GM19468 (cell line): ENCODE measurements around the gene LETMD1.
"Not testable (repeated sequence)": the region's sequence is repeated elsewhere in the genome, so short reads cannot be mapped to it uniquely, and the experiment has no call there.

Source experiments
- ATAC-seq: cut with Tn5 transposase; IDR thresholded peaks from one replicate; pipeline ENCODE4 v1.9.1; 2021; ENCODE audit warnings: mild to moderate bottlenecking, moderate library complexity, moderate number of reproducible peaks; ENCODE audit not compliant: unreplicated experiment; ENCODE audit errors: extremely low read depth

The LETMD1 gene, protein sequence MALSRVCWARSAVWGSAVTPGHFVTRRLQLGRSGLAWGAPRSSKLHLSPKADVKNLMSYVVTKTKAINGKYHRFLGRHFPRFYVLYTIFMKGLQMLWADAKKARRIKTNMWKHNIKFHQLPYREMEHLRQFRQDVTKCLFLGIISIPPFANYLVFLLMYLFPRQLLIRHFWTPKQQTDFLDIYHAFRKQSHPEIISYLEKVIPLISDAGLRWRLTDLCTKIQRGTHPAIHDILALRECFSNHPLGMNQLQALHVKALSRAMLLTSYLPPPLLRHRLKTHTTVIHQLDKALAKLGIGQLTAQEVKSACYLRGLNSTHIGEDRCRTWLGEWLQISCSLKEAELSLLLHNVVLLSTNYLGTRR

DNA sequence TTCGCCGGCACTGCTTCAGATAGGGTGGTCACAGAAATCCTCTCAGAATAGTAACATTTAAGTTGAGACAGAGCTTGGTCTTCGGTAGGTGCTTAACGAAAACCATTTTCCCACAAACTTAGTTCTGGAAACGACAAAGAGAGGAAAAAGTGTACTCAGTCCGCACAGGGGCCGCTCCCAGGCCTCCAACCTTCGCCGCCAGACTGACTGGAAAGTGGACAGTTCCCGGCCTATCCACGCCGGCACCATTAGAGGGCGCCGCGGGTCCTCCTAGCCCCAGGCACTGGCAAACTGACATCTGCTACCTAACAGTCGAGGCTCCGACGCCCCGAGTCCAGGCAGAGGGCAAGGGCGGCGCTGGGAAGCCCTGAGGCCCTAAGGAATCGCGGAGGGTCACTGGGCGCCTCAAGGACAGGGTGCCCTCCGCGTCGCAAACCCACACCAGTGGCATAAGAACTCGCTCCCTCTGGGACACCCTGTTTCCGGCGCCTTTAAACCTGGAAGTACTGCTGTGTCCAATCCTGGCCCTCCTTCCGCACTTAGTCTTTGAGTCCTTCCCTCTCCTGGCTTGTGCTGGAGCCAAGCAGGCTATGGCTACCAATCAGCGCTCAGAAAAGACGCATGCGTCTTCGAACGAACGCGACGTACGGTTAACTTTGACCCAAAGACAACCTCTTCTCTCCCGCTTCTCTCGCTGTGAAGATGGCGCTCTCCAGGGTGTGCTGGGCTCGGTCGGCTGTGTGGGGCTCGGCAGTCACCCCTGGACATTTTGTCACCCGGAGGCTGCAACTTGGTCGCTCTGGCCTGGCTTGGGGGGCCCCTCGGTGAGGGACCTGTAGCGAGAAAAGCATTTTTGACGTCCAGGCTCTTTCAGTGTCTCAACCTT, at the start of gene LETMD1:
TSS of gene LETMD1 (plus strand) at position 673 of the 886 bp plus-strand sequence. CDS start at position 703, 30 bp downstream.
- ATAC-seq, result peak; percentile 93

DNA sequence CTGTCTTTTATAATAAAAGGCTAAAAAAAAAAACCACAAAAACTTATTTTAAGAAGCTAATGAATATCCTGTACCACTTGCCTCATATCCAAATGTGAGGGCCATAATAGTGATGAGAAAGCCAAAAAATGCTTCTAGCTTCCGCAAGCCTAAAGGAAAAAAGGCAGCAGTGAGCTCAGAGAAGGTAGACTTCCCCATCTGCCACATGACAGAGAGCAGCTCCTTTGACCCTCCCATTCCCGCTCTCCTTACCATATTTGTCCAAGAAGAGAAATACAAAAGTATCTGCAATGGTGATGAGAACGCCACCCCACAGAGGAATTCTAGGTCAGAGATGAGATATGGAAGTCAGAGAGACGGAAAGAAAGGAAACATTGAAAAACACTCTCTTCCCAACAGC, 49.0 kb upstream of the LETMD1 start:
- no peak for ATAC-seq

DNA sequence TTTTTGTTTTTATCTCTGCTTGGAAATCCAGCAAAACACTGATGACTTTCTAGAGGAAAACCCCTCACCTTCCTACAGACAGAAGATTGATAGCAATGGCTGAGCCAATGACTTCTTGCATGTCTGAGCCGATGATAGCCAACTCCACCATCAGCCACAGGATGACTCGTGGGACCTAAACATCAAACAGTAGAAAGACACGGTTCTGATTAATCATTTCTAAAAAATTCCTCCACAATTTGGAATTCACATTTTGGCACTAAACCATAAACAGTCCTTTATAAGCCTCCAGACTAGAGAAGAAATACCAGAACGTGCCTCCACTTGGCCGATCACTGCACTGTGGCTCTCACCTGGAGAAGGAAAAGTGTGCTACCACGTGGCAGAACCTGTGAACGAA, 47.9 kb upstream of the LETMD1 start:
- no peak for ATAC-seq

DNA sequence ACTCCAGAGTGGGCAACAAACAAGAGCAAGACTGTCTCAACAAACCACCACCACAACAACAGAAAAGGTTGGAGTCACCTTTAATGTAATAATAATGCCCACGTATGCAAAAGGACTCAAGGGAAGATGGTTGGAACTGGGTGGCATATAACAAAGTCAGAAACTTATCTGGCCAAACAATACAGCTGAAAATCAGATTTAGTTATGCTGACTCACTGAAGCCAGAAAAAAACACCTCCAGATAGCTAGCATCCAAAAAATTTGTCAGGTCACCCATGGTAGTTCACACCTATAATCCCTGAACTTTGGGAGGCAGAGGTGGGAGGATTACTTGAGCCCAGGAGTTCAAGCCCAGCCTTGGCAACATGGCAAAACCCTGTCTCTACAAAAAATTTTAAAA, 46.3 kb upstream of the LETMD1 start:
- no peak for ATAC-seq

DNA sequence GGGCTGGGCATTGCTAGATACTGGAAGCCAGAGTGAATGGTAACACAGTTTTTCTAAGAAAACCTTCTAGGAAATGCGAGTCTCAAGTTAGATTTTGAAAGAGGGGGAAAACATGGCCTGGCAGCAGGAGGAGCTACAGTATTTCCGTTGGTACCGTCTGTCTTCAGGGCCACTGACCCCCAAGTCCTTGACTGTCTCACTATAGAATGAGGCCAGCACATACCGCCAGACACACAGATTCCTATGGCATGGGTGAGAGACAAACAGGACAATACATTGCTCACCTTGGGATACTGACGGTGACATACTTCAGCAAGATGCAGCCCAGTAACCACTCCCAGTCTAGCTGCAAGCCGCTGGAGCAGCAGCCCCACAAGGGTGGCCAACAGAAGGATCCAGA, 43.6 kb upstream of the LETMD1 start:
- no peak for ATAC-seq

DNA sequence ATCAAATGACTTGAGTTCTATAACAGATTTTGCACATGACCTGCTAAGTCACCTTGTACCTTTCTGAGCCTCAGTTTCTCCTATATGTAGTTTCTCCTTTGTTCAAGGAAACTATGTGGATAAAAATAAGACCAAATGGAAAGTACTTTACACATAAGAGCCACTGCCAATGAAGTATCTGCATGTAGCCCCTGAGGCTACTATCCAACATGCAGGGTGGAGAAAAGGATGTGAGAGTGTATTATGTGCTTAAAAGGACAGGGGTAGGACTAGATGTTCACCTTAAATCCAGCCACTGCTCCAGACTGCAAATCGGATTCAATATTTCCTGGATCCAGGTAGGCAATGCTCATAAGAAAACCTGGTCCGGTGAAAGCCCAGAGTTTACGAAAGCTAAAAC, 43.1 kb upstream of the LETMD1 start:
- ATAC-seq, result no peak

DNA sequence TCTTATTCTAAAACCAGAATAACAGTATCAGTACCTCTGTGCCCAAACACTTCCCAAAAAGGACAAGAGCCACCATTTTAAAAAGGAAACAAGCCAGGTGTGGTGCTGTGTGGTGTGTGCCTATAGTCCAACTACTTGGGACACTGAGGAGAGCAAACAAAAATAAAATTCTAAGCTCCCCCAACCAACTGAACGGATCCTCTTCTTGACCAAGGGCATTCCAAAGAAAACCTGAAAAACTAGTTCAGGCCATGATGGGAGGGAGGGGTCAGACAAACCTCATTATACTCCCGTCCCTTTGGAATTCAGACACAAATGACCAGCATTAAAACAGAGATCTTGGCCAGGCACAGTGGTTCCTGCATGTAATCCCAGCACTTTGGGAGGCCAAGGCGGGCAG, 42.5 kb upstream of the LETMD1 start:
- ATAC-seq, result no peak

DNA sequence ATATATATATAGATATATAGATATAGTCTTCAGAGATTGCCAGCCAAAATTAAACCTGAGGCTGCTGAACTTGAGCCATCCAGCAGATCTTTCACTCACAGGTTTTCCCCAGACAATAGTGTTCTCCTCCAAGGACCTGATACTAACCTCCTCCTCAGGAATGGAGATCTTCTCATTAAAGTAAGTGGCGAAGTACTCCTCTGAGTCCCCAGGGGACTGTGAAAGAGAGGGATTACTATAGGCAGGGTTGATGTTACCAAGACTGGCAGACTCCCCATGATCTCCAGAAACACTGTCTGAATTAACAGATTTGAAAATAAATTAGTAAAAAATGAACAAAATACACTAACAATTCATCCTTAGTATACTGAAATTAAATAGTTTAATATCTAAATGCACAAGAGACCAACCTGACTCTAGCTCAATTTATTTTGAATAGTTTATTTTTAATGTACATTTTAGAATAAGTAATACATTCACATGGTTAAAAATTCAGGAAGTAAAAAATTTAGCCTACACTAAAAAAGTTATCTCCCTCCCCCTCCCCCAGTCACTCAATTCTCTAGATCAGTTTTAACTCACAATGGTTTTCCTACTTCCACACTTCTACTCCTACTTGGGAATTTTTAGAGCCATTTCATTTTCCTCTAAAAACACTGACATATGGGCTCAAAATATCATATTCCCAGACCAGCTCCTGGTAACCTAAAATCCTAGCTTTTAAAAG, 39.6 kb upstream of the LETMD1 start:
- ATAC-seq, result no peak

DNA sequence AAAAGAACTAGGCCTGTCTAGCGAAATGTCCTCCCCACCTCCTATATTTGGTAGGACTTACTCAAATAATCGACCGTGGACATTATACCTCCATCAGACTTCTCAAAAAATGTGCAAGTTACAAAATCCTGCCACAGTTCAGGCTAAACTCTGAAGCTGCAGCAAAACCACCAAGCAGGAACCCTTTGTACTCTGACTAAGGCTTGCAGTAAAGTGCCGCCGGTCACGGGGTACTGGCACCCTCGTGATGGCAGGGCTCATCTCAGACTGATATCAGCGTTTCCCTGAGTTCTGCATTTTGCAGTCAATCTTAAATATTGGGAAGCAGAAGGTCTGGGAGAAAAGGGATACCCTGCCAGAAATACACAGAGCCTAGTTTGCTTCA, 39.1 kb upstream of the LETMD1 start:
- ATAC-seq, result no peak

DNA sequence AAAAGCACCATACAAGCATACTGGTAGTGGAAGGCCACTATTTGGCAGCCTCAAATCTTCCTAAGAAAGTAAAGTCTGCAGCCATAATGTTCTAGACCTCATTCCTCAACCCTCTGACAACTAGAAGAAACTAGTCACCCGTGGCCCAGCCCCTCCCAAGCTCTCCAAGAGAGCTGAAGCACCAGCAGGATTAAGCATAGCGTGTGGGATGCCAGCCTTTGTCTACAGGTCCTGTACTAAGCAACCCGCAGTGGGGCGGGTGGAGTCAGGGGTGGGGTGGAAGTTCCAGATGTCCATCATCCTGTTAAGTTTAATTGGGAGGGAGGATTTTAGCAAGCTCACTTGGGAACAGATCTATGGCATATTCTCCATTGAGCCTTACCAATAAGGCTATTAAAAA, 36.2 kb upstream of the LETMD1 start:
- ATAC-seq, result no peak

DNA sequence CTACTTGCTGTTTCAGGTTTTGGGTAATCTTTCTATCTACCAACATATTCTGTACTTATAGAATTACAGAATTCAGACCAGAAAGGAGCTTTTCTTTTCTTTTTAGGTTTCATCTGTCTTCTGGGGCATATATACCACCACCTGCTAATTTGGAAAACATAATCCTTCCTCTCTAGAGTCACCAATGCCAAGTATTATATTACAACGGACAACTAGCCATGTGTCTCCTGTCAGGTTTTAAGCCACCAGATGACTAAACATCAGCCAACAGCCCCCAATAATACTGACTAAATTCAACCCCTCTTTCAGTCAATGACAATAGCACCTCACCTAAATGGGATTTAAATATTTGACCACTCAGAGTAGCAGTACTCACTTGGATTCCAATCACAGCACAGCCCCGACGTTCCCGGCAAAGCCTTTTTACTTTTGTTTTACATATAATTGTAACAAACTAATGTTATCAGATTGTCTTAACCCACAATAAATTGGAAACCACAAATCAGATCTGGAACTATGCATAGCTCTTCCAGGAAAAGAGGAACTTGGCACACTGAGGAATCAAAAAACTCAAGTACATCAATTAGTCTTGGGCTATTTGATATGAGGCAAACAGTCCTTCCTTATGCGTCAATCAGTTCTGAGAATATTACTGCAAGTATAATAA, 35.4 kb upstream of the LETMD1 start:
- ATAC-seq, result no peak

DNA sequence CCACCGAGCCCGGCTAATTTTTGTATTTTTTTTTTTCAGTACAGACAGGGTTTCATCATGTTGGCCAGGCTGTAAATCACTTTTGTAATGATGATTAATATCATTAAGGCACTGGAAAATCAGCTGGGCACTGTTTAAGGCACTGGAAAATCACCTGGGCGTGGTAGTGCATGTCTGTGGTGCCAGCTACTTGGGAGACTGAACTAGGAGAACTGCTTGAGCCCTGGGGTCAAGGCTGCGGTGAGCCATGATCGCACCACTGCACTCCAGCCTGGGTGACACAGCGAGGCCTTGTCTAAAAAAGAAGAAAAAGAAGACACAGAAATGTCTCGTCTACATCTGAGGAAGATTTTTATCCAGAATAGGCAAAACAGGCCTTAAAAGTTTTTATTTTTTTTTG, 34.7 kb upstream of the LETMD1 start:
- no peak for ATAC-seq

DNA sequence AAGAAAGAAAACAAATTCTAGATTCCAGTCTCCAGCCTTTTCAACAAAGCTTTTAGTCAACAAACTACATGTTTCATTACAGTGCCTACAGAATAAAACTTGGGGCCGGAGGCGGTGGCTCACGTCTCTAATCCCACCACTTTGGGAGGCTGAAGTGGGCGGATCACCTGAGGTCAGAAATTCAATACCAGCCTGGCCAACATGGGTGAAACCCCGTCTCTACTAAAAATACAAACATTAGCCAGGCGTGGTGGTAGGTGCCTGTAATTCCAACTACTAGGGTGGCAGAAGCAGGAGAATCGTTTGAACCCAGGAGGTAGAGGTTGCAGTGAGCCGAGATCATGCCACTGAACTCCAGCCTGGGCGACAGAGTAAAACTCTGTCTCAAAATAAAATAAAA, 33.7 kb upstream of the LETMD1 start:
- ATAC-seq, result not testable (repeated sequence)

DNA sequence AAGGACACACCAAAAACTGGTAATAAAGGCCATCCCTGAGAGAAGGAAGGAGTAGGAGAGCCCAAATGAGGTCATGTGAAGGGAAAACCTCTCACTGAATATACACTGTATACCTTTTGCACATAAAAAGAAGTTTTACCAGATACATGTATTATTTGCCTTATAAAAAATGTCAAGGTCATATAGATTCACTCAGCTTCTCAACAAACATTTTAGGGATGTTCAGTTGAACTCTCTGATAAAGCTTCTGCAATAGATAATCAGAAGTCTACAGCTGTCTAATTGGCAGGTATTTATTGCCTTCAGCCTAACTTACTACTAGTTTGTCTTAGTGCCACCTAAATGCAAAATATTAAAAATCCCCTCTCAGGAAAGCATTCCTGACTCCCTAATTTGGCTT, 30.7 kb upstream of the LETMD1 start:
- ATAC-seq, result no peak

DNA sequence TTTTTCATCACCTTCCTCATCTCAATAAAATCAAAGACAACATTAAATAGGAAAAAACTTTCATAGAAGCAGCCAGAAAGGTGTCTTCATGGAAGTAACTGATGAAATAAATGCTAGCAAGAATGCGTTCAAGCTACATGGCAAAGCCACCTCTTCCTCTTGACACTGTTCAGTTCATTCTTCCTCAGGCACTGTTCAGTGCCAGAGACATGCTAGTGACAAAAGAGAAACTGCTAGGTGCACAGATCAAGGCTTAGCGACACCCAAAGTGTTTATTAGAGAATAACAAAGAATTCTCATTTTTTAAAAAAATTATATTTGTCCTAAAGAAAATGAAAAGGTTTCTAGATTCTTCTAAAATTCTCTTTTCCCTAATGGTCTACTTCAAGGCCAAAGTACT, 29.2 kb upstream of the LETMD1 start:
- no peak for ATAC-seq

DNA sequence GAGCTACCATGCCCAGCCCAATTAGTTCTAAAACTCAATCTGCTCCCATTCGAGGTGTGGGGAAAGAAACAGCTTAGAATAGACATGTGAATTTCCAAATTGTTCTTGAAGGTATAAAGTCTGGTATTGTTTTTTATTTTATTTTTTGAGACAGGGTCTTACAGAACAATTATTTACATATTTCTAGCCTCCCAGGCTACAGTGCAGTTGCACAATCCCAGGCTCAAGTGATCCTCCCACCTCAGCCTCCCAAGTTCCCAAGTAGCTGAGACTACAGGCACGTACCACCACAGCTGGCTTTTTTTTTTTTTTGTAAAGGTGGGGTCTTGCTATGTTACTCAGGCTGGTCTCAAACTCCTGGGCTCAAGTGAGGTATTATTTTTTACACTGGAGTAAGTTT, 28.2 kb upstream of the LETMD1 start:
- no peak for ATAC-seq

DNA sequence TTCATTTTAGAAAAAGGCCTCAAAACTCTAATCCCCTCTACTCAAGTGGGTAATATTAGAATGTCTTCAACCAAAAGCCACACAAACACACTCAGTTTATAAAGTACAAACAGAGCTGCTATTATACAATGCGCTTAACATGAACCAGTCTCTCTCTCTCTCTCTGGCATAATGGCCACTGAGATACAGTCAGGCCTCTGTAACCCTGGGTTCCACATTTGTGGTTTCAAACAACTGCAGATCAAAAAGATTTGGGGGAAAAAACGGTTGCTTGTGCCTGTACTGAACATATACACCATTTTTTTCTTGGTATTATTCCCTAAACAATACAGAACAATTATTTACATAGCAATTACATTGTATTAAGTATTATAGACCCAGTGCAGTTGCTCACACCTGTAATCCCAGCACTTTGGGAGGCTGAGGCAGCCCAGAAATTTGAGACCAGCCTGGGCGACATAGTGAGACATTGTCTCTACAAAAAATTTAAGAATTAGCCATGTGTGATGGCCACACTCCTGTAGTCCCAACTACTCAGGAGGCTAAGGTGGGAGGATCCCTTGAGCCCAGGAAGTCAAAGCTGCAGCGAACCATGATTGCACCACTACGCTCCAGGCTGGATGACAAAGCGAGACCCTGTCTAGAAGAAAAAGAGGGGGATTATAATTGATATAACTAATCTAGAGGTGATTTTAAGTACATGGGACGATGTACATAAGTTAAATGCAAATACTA, 27.5 kb upstream of the LETMD1 start:
- no peak for ATAC-seq

DNA sequence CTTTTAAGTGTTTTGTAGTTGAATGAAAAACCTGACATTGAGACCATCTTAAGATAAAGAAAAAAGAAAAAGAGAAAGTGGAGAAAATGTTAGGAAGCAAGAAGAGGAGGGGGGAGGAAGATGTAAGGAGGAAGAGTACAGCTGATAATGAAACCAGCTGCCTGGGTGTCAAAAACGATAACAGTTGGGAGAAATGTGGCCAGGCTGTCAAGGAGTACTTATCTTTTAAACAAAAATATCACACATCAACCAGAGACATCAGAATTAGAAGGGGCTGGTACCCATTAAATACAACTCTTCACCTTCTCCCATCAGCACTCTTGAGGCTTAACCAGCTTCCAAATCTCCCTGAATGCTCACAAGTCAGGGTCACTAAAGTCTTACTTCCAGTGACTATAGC, 26.4 kb upstream of the LETMD1 start:
- ATAC-seq, result no peak

DNA sequence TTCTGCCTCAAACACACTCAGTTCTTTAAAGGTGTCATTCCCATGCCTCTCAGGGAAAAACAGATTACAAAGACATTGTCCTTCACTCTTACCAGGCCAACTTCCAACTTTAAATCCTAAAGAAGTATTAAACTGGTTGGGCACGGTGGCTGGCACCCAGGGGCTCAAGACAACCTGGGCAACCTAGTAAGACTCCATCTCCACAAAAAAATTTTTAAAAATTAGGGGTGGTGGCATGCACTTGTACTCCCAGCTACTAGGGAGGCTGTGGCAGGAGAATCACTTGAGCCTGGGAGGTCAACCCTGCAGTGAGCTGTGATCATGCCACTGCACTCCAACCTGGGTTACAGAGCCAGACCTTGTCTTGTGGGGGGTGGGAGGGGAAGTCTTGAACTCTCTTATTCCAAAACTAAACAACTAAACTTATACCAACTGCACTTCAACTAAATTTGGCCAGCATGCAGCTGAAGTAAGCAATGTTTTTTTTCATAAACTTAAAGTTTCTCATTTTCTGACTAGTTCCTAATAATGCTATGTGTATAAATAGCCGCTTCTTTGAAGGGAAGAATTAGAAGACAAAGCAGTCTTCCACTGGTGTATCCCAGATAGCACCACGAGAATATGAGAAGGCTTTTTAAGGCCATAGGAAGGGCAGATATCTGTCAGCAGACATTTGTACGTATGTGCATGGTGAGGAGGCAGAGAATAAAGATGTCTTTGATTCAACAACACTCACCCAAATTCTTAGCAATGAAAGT, 24.3 kb upstream of the LETMD1 start:
- no peak for ATAC-seq
